Fibroblast of villous mesenchyme (primary cell): ENCODE results near the gene NRXN3. TPM values are rescaled to one million over a fixed set of nuclear protein-coding genes. Genes with fewer than 3 reads are reported as not detected.

Experiments
- DNase-seq: peaks from one replicate; pipeline ENCODE4 v3.0.0-alpha.2; 2010; ENCODE audit warnings: low read depth
- H3K4me3 ChIP-seq: 2 replicates; pipeline ENCODE4 v1.5.1; 2011; ENCODE audit warnings: low read depth, mild to moderate bottlenecking, low read length
- total RNA-seq: library from RNA; depleted of rRNA; stranded (reverse); fragments of >200 nt; gene quantifications from 2 replicates; pipeline ENCODE4 v1.2.3, GENCODE V29; 2012
- TF ChIP-seq, protein P1 (sequence below): IDR thresholded peaks from 2 replicates; pipeline ENCODE4 v1.5.1; 2012; ENCODE audit warnings: low read depth, mild to moderate bottlenecking, low read length; ENCODE audit not compliant: insufficient read depth

The NRXN3 gene
- total RNA-seq, 1 donor = 7.3 TPM

DNA sequence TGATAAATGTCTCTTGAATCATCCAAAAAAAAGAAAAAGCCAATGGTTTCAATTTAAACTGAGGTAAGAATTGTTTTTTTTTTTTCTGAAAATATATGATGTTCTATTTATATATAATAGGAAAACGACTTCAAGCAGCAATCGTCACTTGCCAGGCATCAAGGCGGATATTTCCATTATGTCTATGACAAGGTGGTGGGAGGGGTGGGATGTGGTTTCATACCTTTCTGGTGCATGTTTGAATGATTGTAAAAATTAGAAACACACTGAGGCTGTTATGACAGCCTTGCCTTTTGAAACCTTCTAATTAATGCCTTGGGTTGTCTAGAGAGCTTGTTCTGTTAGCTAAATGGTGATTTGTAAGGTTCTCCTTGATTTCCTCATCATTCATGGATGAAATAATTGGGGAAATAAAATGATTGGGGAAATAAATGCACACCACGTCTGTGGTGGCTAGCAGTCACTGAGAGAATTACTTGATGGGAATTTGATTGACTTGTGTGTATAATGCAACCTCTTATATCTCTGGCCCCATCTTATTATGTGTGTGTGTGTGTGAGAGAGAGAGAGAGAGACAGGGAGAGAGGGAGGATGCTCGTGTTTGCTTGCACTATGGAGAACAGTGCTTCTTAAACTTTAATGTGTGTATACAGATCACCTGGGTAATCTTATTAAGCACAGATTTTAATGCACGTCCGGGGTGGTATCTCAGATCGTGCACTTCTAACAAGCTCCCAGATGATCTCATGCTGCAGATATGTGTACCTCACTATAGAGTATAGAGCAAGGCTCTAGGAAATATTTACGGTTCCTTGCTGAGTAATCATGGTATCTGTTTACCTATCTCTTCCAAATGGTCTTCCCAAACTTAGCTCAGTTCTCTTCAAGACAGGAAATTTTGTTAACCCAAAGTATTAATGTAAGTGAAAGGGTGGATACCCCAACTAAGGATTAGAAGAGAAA is 1538.5 kb downstream of the NRXN3 start:
- H3K4me3 ChIP-seq = no peak overlapping the region
- no peak for DNase-seq
- TF ChIP-seq, protein P1, sequence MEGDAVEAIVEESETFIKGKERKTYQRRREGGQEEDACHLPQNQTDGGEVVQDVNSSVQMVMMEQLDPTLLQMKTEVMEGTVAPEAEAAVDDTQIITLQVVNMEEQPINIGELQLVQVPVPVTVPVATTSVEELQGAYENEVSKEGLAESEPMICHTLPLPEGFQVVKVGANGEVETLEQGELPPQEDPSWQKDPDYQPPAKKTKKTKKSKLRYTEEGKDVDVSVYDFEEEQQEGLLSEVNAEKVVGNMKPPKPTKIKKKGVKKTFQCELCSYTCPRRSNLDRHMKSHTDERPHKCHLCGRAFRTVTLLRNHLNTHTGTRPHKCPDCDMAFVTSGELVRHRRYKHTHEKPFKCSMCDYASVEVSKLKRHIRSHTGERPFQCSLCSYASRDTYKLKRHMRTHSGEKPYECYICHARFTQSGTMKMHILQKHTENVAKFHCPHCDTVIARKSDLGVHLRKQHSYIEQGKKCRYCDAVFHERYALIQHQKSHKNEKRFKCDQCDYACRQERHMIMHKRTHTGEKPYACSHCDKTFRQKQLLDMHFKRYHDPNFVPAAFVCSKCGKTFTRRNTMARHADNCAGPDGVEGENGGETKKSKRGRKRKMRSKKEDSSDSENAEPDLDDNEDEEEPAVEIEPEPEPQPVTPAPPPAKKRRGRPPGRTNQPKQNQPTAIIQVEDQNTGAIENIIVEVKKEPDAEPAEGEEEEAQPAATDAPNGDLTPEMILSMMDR = no peak

GRCh38 chr14:79709573-79709972 is 1539.4 kb downstream of the NRXN3 start:
- no peak for DNase-seq
- TF ChIP-seq, protein P1 = no peak
- no peak overlapping the region for H3K4me3 ChIP-seq

DNA sequence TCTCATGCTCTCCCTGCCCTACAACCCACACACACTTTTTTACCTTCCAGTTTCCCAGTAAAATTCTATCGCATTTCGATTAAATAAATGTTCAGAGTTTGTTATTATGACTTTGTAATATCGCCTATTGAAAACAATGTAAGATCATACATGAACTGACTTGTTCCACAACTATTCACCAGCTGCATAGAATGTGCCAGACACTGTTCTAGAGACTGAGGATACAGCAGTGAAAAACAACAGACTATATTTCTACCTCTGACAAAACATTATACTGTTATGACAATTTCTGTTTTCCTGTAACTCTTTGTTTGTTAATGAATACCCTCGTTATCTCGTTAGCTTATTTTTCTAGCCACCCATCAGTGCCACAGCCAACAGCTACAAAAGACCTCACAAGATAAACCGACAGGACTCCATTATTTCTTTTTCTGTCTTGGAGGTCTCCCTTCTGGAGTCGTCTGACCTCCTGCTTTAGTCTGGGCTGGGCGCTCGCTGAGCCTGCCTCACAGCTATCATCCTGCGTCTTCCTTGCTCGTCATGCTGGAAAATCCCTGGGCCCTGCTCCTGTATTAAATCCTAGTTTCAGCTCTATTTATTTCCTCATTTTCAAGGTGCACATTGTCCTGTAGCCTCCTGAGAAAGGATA is 1542.3 kb downstream of the NRXN3 start:
- DNase-seq = peak; percentile 23
- no peak overlapping the region for H3K4me3 ChIP-seq
- TF ChIP-seq, protein P1 = no peak

GRCh38 chr14:79721399-79722084 is 1551.4 kb downstream of the NRXN3 start:
- TF ChIP-seq, protein P1 = no peak
- no peak overlapping the region for H3K4me3 ChIP-seq
- no peak for DNase-seq

DNA sequence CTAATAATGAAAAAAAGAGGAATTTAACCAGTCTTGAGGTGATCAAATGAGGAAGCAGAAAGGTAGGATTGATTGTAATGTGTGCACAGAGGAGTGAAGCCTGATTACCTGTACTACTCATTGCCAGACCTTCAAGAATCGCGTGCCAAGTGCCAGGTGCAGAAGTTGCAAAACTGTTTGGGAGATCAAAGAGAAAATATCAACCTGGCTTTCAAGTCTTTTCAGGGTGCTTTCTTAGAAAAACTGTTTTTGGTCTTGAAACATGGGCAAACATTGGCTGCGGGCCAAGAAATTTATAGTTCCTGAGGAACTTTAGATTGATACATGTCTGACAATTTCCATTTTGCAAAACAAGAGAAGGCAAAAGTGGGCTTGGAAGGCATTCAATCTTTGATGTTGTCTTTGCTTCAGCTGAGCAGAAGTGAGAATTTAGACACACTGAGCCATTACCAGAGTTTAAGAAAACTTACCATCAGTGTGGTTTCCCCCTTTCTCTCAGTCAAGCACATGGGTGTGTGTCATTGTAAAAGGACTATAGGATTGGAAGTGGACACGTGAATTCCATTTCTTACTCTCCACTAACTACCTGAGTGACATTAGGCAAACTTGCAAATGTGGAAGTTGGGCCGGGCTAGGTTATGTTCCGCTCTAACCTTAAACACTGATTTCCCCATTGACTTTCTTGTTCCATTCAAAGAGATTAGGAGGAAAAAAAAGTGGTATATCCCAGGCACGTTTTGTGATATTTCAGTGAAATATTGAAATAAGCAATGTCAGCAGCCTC is 1555.0 kb downstream of the NRXN3 start:
- DNase-seq = no peak
- TF ChIP-seq, protein P1 = no peak
- no peak overlapping the region for H3K4me3 ChIP-seq

GRCh38 chr14:79727900-79728299 is 1557.7 kb downstream of the NRXN3 start:
- no peak overlapping the region for H3K4me3 ChIP-seq
- TF ChIP-seq, protein P1 = no peak
- no peak for DNase-seq
